ENCODE results near the gene DNMT3A.
A peak's percentile ranks its signal among the peaks of the same experiment; 100 is the strongest.

The DNMT3A gene

DNA sequence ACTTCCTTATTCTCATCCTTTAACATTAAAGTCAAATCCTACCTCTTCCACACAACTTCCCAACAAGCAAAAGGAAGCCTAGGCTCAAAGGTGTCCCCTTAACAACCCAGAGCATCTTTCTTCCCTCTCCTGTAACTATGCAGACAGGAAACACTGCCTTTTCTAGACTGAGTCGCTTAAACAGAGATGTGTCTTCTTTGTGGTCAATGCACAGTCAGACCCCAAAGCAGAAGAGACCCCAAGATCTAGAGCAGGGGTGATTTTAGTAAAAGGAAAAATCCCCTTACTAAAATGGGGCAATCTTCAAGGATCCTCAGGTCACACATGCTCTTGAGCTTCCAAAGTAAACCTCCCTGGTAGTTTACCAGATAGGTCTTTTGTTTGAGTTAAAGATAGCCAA is 86.8 kb downstream of the DNMT3A start:
- DNase-seq, result no peak

- DNase-seq, result no peak
Observed at GRCh38 chr2:25253153-25253626, 88.5 kb downstream of the DNMT3A start.

GRCh38 chr2:25252291-25253152 is 89.2 kb downstream of the DNMT3A start:
- DNase-seq, result no peak

GRCh38 chr2:25251422-25252273 is 90.1 kb downstream of the DNMT3A start:
- DNase-seq, result no peak

DNA sequence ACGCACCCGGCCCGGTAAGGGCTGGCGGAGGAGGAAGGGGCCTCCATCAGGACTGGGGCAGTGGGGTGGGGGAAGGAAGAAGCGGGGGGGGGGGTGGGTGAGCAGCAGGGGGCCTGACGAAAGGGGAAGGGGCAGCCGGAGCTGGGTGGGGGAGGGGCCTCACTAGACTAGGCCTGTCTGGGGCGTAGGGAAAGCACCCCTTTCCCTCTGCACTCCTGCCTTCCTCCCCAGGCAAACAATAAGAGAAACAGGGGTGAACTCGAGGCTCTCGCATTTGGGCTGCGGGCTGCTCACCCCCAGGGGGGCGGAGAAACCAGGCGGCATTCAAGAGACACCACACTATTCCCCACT is 90.7 kb downstream of the DNMT3A start:
- DNase-seq, result no peak

DNA sequence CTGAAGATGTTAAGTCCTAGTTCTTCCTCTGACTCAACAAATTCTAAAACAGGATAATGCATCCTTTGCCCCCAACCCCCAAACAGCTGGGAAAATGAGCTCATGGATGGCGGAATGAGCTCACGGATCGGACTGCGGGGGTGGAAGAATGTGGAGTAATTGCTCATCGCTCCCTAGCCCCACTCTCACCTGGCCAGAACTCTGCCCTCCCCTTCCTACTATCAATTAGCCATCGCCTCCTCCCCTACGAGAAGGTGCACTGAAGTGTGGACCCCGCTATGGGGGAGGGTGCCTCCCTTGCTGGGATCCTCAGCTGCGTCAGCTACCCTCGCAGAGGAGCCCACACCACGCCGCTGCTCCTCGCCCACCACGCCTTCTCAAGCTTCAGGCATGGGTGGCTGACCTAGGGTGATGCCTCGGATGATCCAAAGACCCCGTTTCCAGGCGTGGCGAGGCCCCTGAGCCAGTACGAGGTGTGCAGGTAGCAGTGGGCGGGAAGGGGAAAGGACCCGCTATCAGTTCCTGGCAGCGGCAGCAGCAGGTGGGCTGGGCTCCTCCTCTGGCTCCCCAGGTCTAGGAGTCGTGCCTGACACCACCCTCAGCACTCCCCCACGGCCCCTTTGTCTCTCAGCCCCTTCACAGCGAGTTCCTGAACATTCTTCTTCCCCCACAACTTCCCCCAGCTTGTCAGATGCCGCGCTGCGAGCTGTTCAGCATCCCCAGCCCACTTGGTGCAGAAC is 91.2 kb downstream of the DNMT3A start:
- DNase-seq, result no peak

- no peak for DNase-seq
Observed at GRCh38 chr2:25249785-25250184, 91.9 kb downstream of the DNMT3A start.

DNA sequence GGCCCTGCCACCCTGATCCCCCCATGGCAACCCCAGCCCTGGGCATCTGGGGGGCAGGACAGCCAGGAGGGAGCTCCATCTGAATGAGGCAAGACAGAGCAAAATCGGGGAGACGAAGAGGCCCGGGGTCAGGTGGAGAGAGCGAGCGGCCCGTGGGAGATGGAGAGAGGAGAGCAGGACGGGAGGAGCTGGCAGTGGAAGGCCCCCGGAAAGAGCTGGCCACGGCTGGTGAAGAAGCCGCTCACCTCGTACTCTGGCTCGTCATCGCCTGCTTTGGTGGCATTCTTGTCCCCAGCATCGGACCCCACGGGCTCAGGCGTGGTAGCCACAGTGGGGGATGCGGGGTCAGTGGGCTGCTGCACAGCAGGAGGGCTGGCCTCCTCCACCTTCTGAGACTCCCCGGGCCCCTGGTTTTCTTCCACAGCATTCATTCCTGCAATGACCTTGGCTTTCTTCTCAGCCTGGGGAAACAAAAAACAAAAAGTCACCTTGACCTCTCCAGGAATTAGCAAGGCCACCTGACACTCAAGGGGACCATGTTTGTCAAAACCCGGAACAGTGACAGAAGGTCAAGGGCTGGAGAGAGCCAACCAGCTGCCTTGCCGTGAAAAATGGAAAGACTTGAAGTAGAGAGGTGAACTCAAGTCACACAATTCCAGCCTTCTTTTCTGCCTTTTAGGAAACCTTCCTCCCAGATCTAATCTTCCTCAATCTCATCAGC is 93.8 kb downstream of the DNMT3A start:
- DNase-seq, result no peak

DNA sequence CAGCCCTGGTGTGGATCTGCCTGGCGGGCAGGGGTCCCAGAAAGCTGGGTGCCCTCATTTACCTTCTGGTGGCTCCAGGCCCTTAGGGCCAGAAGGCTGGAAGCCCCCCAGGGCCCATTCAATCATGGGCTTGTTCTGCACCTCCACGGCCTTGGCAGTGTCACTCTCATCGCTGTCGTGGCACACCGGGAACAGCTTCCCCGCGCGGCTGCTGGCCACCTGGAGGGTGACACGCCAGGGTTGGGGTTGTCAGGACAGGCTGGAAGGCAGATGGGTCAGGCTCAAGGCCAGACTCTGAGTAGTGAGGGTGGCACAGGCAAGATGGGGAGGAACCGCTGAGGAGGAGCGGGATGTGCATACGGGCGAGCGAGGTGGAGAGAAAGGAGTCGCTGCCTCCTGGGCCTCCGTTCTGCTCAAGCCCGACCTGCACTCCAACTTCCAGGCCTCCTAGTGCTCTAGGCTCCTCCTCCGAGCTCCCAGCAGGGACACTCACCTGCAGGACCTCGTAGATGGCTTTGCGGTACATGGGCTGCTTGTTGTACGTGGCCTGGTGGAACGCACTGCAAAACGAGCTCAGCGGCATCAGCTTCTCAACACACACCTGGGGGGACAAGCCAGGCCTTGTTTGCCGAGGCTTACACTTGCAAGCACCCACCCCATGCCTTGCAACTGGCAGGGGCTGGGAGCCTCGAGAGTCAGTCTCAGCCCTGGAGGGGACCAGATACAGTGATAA is 95.0 kb downstream of the DNMT3A start:
- DNase-seq, result no peak

DNA sequence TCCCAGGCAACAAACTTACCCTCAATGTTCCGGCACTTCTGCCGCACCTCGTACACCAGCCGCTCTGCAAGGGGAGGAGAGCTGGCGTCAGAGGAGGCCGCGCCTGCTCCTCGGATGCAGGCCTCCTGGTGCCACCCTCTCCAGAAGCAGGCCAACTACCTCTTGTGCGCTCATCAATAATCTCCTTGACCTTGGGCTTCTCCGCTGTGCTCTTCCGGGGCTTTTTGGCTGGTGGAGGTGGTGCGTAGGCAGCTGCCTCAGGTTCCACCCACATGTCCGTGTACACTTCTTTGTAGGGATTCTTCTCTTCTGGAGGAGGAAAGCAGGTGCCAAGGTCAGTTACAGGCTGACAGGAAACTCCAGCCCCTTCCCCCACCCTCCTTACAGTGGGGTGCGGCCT is 95.7 kb downstream of the DNMT3A start:
- DNase-seq, result no peak

DNA sequence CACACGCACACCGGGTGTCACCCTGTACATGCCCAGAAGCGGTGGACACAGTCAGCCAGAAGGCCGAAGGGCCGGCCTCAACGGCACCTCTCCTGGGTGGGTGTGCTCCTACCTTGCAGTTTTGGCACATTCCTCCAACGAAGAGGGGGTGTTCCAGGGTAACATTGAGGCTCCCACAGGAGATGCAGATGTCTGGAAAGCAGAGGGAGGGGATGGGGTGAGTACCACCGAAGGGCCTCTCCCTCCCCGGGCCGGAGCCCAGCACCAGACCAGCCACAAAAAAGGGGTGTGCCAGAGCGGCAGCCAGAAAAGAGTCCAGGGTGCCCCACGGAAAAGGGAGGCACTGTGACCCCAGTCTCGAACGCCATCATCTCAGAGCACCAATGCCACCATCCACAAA is 96.6 kb downstream of the DNMT3A start:
- no peak for DNase-seq

GRCh38 chr2:25243995-25244394 is 97.7 kb downstream of the DNMT3A start:
- DNase-seq, result no peak

DNA sequence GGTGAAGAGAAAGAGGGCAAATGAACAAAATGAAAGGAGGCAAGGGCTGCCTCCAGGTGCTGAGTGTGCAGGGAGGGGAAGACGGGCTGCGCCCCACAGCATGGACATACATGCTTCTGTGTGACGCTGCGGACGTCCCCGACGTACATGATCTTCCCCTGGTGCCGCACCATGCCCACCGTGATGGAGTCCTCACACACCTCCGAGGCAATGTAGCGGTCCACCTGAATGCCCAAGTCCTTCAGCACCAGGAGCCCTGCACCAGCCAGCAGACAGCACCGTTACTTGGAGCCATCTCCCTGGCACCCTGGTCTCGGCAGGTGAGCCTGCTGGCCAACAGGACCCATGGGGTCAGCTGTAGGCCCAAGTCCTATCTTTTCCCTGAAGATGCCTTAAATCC is 100.3 kb downstream of the DNMT3A start:
- DNase-seq, result no peak

- DNase-seq, result no peak
Observed at GRCh38 chr2:25240636-25241035, 101.1 kb downstream of the DNMT3A start.

- no peak for DNase-seq
Observed at GRCh38 chr2:25238920-25239319, 102.8 kb downstream of the DNMT3A start.

DNA sequence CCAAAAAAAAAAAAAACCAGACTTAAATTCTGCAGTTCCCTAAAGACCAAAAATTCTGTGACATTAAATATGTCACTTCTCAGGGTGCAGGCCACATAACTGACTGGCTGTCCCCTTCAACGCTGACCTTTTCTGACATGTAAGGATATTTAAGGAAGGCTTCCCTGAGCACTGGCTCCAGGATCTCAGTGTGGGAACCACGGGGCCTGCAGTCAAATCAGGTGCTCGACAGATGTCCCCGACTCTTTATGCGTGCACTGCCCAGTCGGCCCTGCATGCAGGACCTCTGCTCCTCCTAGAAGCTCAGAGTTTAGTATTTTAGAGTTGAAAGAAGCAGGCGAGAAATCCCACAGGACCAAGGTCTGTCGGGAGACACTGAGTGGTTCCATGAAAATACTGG is 104.0 kb downstream of the DNMT3A start:
- no peak for DNase-seq

GRCh38 chr2:25236736-25237135 is 105.0 kb downstream of the DNMT3A start:
- no peak for DNase-seq

GRCh38 chr2:25234738-25235137 is 107.0 kb downstream of the DNMT3A start:
- DNase-seq, result peak in 1 of 2 donors; percentile 62

GRCh38 chr2:25233916-25234605 is 107.7 kb downstream of the DNMT3A start:
- DNase-seq, result no peak

GRCh38 chr2:25232248-25232825 is 109.4 kb downstream of the DNMT3A start:
- no peak for DNase-seq

- DNase-seq, result no peak
Observed at GRCh38 chr2:25230948-25231311, 110.8 kb downstream of the DNMT3A start.

All from hippocampal formation (tissue), 2 donors.